Measurements from ENCODE around the gene RPAP3.

GRCh38 chr12:47672068-47672467 is 33.8 kb downstream of the RPAP3 start:
- no peak for TF ChIP-seq CTCF (IDR thresholded peaks at IDR 0.05; ENCODE audit: poor library complexity, severe bottlenecking)
- TF ChIP-seq EZH2 (IDR thresholded peaks at IDR 0.05; ENCODE audit: borderline replicate concordance, insufficient read depth, low read length, poor library complexity, severe bottlenecking): no peak
- TF ChIP-seq POLR2AphosphoS5 (IDR thresholded peaks at IDR 0.05): no peak
- no peak for TF ChIP-seq RAD21 (conservative IDR thresholded peaks at IDR 0.05)
- no peak for TF ChIP-seq MXI1 (conservative IDR thresholded peaks at IDR 0.05; ENCODE audit: poor library complexity, severe bottlenecking)
- no peak for TF ChIP-seq REST (IDR thresholded peaks at IDR 0.05; ENCODE audit: borderline replicate concordance)
